DND-41 (cell line): Measurements from ENCODE around the gene WDR90.

Experiments used
- ATAC-seq: fragments of 200-7000 bp; cut with Tn5 transposase; 3 replicates; pipeline ENCODE4 v1.9.1; 2021; ENCODE audit warnings: low read depth; ENCODE audit not compliant: insufficient read depth
- DNase-seq: peaks from one replicate; pipeline ENCODE4 v3.0.0-alpha.2; 2020
- H2AFZ ChIP-seq: 2 replicates; pipeline ENCODE4 v1.6.0; 2012; ENCODE audit warnings: low read depth, low read length
- H3K27ac ChIP-seq: 2 replicates; pipeline ENCODE4 v1.5.1; 2012; ENCODE audit warnings: low read length, inconsistent platforms
- H3K27me3 ChIP-seq: fragments of 200-600 bp; sonication (generic); 2 replicates; pipeline ENCODE4 v1.6.0; 2012; ENCODE audit warnings: low read length, mild to moderate bottlenecking, inconsistent platforms; ENCODE audit not compliant: insufficient read depth, poor library complexity
- H3K36me3 ChIP-seq: 2 replicates; pipeline ENCODE4 v1.5.1; 2012; ENCODE audit warnings: low read length, inconsistent platforms; ENCODE audit not compliant: insufficient read depth
- H3K4me1 ChIP-seq: 2 replicates; pipeline ENCODE4 v1.5.1; 2012; ENCODE audit warnings: mild to moderate bottlenecking, low read length; ENCODE audit not compliant: insufficient read depth
- H3K4me2 ChIP-seq: 2 replicates; pipeline ENCODE4 v1.6.0; 2012; ENCODE audit warnings: mild to moderate bottlenecking, moderate library complexity, low read length, inconsistent platforms; ENCODE audit not compliant: insufficient read depth
- H3K4me3 ChIP-seq, 2 experiments: fragments of 200-600 bp in 1 of 2; shearing (Covaris generic) in 1 of 2; 2 replicates each; pipeline ENCODE4 v1.5.1; 2012 to 2016; ENCODE audit warnings: inconsistent platforms in 2 of 2, low read length in 2 of 2, mild to moderate bottlenecking in 2 of 2, low read depth in 1 of 2, moderate library complexity in 1 of 2
- H3K79me2 ChIP-seq: 2 replicates; pipeline ENCODE4 v1.6.0; 2012; ENCODE audit warnings: low read length, inconsistent platforms; ENCODE audit not compliant: insufficient read depth
- H3K9ac ChIP-seq: 2 replicates; pipeline ENCODE4 v1.6.0; 2012; ENCODE audit warnings: low read depth, mild to moderate bottlenecking, inconsistent platforms, low read length, moderate library complexity
- H3K9me3 ChIP-seq: 2 replicates; pipeline ENCODE4 v1.5.1; 2012; ENCODE audit warnings: low read length, moderate library complexity, mild to moderate bottlenecking, inconsistent platforms; ENCODE audit not compliant: insufficient read depth, severe bottlenecking
- H4K20me1 ChIP-seq: 2 replicates; pipeline ENCODE4 v1.6.0; 2012; ENCODE audit warnings: low read length; ENCODE audit not compliant: insufficient read depth
- CTCF ChIP-seq: IDR thresholded peaks from 2 replicates; pipeline ENCODE4 v1.5.1; 2012; ENCODE audit warnings: borderline replicate concordance, low read length, moderate library complexity, mild to moderate bottlenecking; ENCODE audit not compliant: poor library complexity, severe bottlenecking; ENCODE audit errors: extremely low read depth
- EZH2 ChIP-seq: IDR thresholded peaks from 3 replicates; pipeline ENCODE4 v1.6.1; 2012; ENCODE audit warnings: borderline replicate concordance, low read depth, mild to moderate bottlenecking, moderate library complexity, low read length, inconsistent platforms; ENCODE audit not compliant: severe bottlenecking

Gene WDR90

GRCh38 chr16:674968-675883 lies 26.1 kb downstream of the WDR90 start, which contains the start of gene RHBDL1:
Gene RHBDL1, plus strand, starts transcription at chr16:675671. Its CDS starts 120 bp downstream, at chr16:675791.
- Histone ChIP-seq H3K36me3 (peaks cover 38% of the 10 kb centered on the region), H3K27me3 (no peaks in the 10 kb centered on the region), H3K9ac (no peak within 1 kb of the TSS), H3K79me2 (0 out of 2 replicates have a peak, but pooled peaks cover 8% of the 10 kb centered on the region), H3K4me3 (no peak within 1 kb of the TSS), H3K9me3 (no peaks in the 10 kb centered on the region), H2AFZ (no peak within 1 kb of the TSS), H4K20me1 (peaks cover 53% of the 10 kb centered on the region), H3K27ac (no peak within 1 kb of the TSS), H3K4me2 (no peak within 1 kb of the TSS), H3K4me1 (peaks cover 16% of the 10 kb centered on the region)
- TF ChIP-seq CTCF, result no peak
- no peak for TF ChIP-seq EZH2
- ATAC-seq, result no peak
- no peak for DNase-seq

GRCh38 chr16:675884-676564 lies 26.9 kb downstream of the WDR90 start:
- ATAC-seq (no peak), DNase-seq (no peak)
- H3K9ac ChIP-seq, result no peak overlapping the region
- H3K9me3 ChIP-seq, result no peaks in the 10 kb centered on the region
- no peak overlapping the region for H3K4me2 ChIP-seq
- H3K36me3 ChIP-seq, result peaks cover 32% of the 10 kb centered on the region
- H3K79me2 ChIP-seq, result peaks cover 7% of the 10 kb centered on the region
- no peak for TF ChIP-seq CTCF
- no peak for TF ChIP-seq EZH2
- H2AFZ ChIP-seq, result no peak overlapping the region
- H3K27ac ChIP-seq, result no peak overlapping the region
- peaks cover 54% of the 10 kb centered on the region for H4K20me1 ChIP-seq
- peaks cover 17% of the 10 kb centered on the region for H3K4me1 ChIP-seq
- no peak overlapping the region for H3K4me3 ChIP-seq
- no peaks in the 10 kb centered on the region for H3K27me3 ChIP-seq

GRCh38 chr16:676565-676902 lies 27.4 kb downstream of the WDR90 start:
- H3K36me3 ChIP-seq, result peaks cover 32% of the 10 kb centered on the region
- peaks cover 54% of the 10 kb centered on the region for H4K20me1 ChIP-seq
- no peak overlapping the region for H3K4me2 ChIP-seq
- ATAC-seq, result no peak
- no peak overlapping the region for H3K9ac ChIP-seq
- H3K4me1 ChIP-seq, result peaks cover 22% of the 10 kb centered on the region
- no peak for DNase-seq
- peaks cover 12% of the 10 kb centered on the region for H3K79me2 ChIP-seq
- H3K27me3 ChIP-seq, result no peaks in the 10 kb centered on the region
- no peak overlapping the region for H3K27ac ChIP-seq
- no peak overlapping the region for H2AFZ ChIP-seq
- no peak overlapping the region for H3K4me3 ChIP-seq
- TF ChIP-seq EZH2 (no peak), CTCF (no peak)
- no peaks in the 10 kb centered on the region for H3K9me3 ChIP-seq
